DOHH2 (cell line): ENCODE measurements around the gene SNX2.

Experiments
- H3F3A ChIP-seq: fragments of 200-600 bp; sonication (generic), shearing (Covaris generic); 2 replicates; pipeline ENCODE4 v1.6.0; 2016; ENCODE audit warnings: antibody characterized with exemption, mild to moderate bottlenecking; ENCODE audit not compliant: control insufficient read depth, insufficient read depth
- H3K27ac ChIP-seq: fragments of 200-600 bp; sonication (generic); 2 replicates; pipeline ENCODE4 v1.5.1; 2014; ENCODE audit warnings: low read depth, mild to moderate bottlenecking, low read length, moderate library complexity
- H3K27me3 ChIP-seq: fragments of 200-600 bp; sonication (generic); 2 replicates; pipeline ENCODE4 v1.6.1; 2014; ENCODE audit warnings: mild to moderate bottlenecking, low read length, mixed read lengths; ENCODE audit not compliant: control insufficient read depth
- H3K36me3 ChIP-seq: fragments of 200-600 bp; sonication (generic); 2 replicates; pipeline ENCODE4 v1.6.1; 2014; ENCODE audit warnings: mild to moderate bottlenecking, low read length, moderate library complexity, mixed read lengths; ENCODE audit not compliant: control insufficient read depth
- H3K4me1 ChIP-seq: fragments of 200-600 bp; sonication (generic); 2 replicates; pipeline ENCODE4 v1.6.1; 2014; ENCODE audit warnings: mild to moderate bottlenecking, low read length, mixed read lengths; ENCODE audit not compliant: control insufficient read depth
- H3K4me2 ChIP-seq: fragments of 200-600 bp; sonication (generic); 2 replicates; pipeline ENCODE4 v1.6.0; 2014; ENCODE audit warnings: mild to moderate bottlenecking, low read length, moderate library complexity
- H3K4me3 ChIP-seq: fragments of 200-600 bp; sonication (generic); 2 replicates; pipeline ENCODE4 v1.5.1; 2014; ENCODE audit warnings: mild to moderate bottlenecking, low read length, mixed read lengths
- H3K79me2 ChIP-seq: fragments of 200-600 bp; sonication (generic); 2 replicates; pipeline ENCODE4 v1.6.1; 2014; ENCODE audit warnings: mild to moderate bottlenecking, low read length, mixed read lengths; ENCODE audit not compliant: control insufficient read depth
- H3K9me2 ChIP-seq: fragments of 200-600 bp; sonication (generic); replicated peaks from 2 replicates; pipeline ENCODE4 v1.6.1; 2014; ENCODE audit warnings: mild to moderate bottlenecking, low read length, mixed read lengths; ENCODE audit not compliant: control insufficient read depth
- H3K9me3 ChIP-seq: fragments of 200-600 bp; sonication (generic); 2 replicates; pipeline ENCODE4 v1.6.1; 2014; ENCODE audit warnings: antibody characterized with exemption, low read length, mixed read lengths; ENCODE audit not compliant: control insufficient read depth, insufficient read depth
- H4K20me1 ChIP-seq: fragments of 200-600 bp; sonication (generic); 2 replicates; pipeline ENCODE4 v1.6.0; 2014; ENCODE audit warnings: low read depth, mild to moderate bottlenecking, antibody characterized with exemption, low read length, moderate library complexity; ENCODE audit not compliant: control insufficient read depth, insufficient read depth
- EZH2phosphoT487 ChIP-seq: fragments of 200-600 bp; sonication (generic); IDR thresholded peaks from 2 replicates; pipeline ENCODE4 v1.6.1; 2017; ENCODE audit warnings: borderline replicate concordance, mild to moderate bottlenecking, antibody characterized with exemption, low read length, moderate library complexity, mixed read lengths
- TF ChIP-seq, protein P1 (sequence below): fragments of 200-600 bp; sonication (generic); IDR thresholded peaks from one replicate; pipeline ENCODE4 v1.5.1; 2014; ENCODE audit warnings: antibody characterized with exemption, mild to moderate bottlenecking, low read depth, low read length; ENCODE audit not compliant: poor library complexity, severe bottlenecking

The SNX2 gene

GRCh38 chr5:122864842-122865241 is 90.0 kb downstream of the SNX2 start:
- Histone ChIP-seq H3F3A (no peaks in the 10 kb centered on the region), H3K36me3 (no peaks in the 10 kb centered on the region), H3K4me3 (no peak overlapping the region), H3K4me2 (no peak overlapping the region), H3K27me3 (no peaks in the 10 kb centered on the region), H3K4me1 (no peaks in the 10 kb centered on the region), H4K20me1 (no peaks in the 10 kb centered on the region), H3K9me2 (no peaks in the 10 kb centered on the region), H3K79me2 (no peaks in the 10 kb centered on the region), H3K9me3 (no peaks in the 10 kb centered on the region), H3K27ac (no peak overlapping the region)
- TF ChIP-seq, protein P1, sequence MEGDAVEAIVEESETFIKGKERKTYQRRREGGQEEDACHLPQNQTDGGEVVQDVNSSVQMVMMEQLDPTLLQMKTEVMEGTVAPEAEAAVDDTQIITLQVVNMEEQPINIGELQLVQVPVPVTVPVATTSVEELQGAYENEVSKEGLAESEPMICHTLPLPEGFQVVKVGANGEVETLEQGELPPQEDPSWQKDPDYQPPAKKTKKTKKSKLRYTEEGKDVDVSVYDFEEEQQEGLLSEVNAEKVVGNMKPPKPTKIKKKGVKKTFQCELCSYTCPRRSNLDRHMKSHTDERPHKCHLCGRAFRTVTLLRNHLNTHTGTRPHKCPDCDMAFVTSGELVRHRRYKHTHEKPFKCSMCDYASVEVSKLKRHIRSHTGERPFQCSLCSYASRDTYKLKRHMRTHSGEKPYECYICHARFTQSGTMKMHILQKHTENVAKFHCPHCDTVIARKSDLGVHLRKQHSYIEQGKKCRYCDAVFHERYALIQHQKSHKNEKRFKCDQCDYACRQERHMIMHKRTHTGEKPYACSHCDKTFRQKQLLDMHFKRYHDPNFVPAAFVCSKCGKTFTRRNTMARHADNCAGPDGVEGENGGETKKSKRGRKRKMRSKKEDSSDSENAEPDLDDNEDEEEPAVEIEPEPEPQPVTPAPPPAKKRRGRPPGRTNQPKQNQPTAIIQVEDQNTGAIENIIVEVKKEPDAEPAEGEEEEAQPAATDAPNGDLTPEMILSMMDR, result no peak
- no peak for TF ChIP-seq EZH2phosphoT487

- Histone ChIP-seq H3K4me1 (no peaks in the 10 kb centered on the region), H3K27me3 (no peaks in the 10 kb centered on the region), H3K36me3 (no peaks in the 10 kb centered on the region), H3K4me3 (no peak overlapping the region), H3F3A (no peaks in the 10 kb centered on the region), H3K4me2 (no peak overlapping the region), H3K79me2 (no peaks in the 10 kb centered on the region), H3K9me2 (no peaks in the 10 kb centered on the region), H4K20me1 (no peaks in the 10 kb centered on the region), H3K27ac (no peak overlapping the region), H3K9me3 (no peaks in the 10 kb centered on the region)
- TF ChIP-seq EZH2phosphoT487, result no peak
- TF ChIP-seq, protein P1, result no peak
These were observed 95.5 kb downstream of the SNX2 start for GRCh38 chr5:122870219-122870856.

DNA sequence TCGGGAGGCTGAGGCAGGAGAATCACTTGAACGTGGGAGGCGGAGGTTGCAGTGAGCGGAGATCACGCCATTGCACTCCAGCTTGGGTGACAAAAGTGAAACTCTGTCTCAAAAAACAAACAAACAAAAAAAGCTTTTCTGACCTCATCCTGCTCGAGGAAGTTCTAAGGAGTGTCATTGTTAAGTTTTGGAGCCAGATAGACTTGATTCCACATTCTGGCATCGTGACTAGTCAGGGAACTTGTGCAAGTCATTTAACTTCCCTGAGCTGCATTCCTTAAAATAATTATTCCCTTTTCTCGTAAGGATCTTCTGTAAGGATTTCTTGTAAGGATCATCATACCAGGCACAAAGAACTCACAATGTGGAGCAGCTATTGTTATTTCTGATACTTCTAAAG is 96.8 kb downstream of the SNX2 start:
- TF ChIP-seq, protein P1, result no peak
- no peak for TF ChIP-seq EZH2phosphoT487
- Histone ChIP-seq H3K4me1 (no peaks in the 10 kb centered on the region), H3K79me2 (no peaks in the 10 kb centered on the region), H3F3A (no peaks in the 10 kb centered on the region), H3K4me2 (no peak overlapping the region), H4K20me1 (no peaks in the 10 kb centered on the region), H3K9me2 (no peaks in the 10 kb centered on the region), H3K27ac (no peak overlapping the region), H3K9me3 (no peaks in the 10 kb centered on the region), H3K27me3 (no peaks in the 10 kb centered on the region), H3K36me3 (no peaks in the 10 kb centered on the region), H3K4me3 (no peak overlapping the region)
